ENCODE measurements around the gene PROS1. TPM values are rescaled to one million over a fixed set of nuclear protein-coding genes. Genes with fewer than 3 reads are reported as not detected.

PROS1 gene
- total RNA-seq: 119 and 142 TPM in 2 replicates

GRCh38 chr3:93973131-93974126, at the start of gene PROS1:
PROS1 (minus strand) TSS chr3:93973896; CDS start chr3:93973749, 147 bp downstream.

GRCh38 chr3:93979850-93980676, 6.4 kb upstream of the PROS1 start, which contains the start of gene ARL13B:
ARL13B (plus strand) TSS chr3:93980155; CDS start chr3:93980424, 269 bp downstream.

Other genes starting within 250 kb of the PROS1 start
- 7.1 and 7.8 TPM in 2 replicates for gene ARL13B, start 6.3 kb upstream of the PROS1 start, total RNA-seq
- gene STX19, start 54.7 kb upstream of the PROS1 start, total RNA-seq: not detected in 2 replicates
- 5.7 and 6.5 TPM in 2 replicates for gene DHFR2, start 89.0 kb upstream of the PROS1 start, total RNA-seq
- gene NSUN3, start 89.2 kb upstream of the PROS1 start, total RNA-seq: 4.1 and 6.3 TPM in 2 replicates

Measured in cardiac ventricle fibroblast (primary cell).